Measurements from ENCODE around the gene MCUB. TPM values are rescaled to one million over a fixed set of nuclear protein-coding genes. Genes with fewer than 3 reads are reported as not detected.

Gene MCUB
- total and polyA plus RNA-seq, 2 donors (not counting 1 experiment from before 2014, with no cell fraction given): 19.0 to 20.6 TPM

- Histone ChIP-seq H3K4me2 (ENCODE audit: extremely low read depth, insufficient read depth, low read length) (no peak overlapping the region), H3K27me3 (ENCODE audit: control insufficient read depth, insufficient read depth, low read length) (no peaks in the 10 kb centered on the region), H3K27ac (ENCODE audit: insufficient read depth, low read length) (no peak overlapping the region), H3K4me3 (replicated peaks in 1 of 4; ENCODE audit: control extremely low read depth in 1 of 4, insufficient read depth in 1 of 4, low read depth in 3 of 4, low read length in 4 of 4) (no peak overlapping the region), H3K4me1 (ENCODE audit: control insufficient read depth, extremely low read depth, insufficient read depth, low read length) (no peaks in the 10 kb centered on the region), H4K20me1 (ENCODE audit: control insufficient read depth, extremely low read depth, insufficient read depth, low read length) (no peaks in the 10 kb centered on the region), H2AFZ (ENCODE audit: low read length) (no peak overlapping the region), H3K9ac (ENCODE audit: insufficient read depth, low read length) (no peak overlapping the region), H3K9me3 (ENCODE audit: control insufficient read depth, insufficient read depth, low read depth, low read length) (no peaks in the 10 kb centered on the region), H3K79me2 (ENCODE audit: control insufficient read depth, insufficient read depth, low read length) (no peaks in the 10 kb centered on the region), H3K36me3 (ENCODE audit: control insufficient read depth, insufficient read depth, low read length) (no peaks in the 10 kb centered on the region)
- peak in 1 of 2 donors; percentile 6 for DNase-seq (ENCODE audit: low read depth in 2 of 2)
- TF ChIP-seq EZH2 (IDR thresholded peaks at IDR 0.05; ENCODE audit: low read length, missing control alignments): no peak
- no peak for TF ChIP-seq CTCF (conservative IDR thresholded peaks at IDR 0.05 in 1 of 2, IDR thresholded peaks at IDR 0.05 in 1 of 2; ENCODE audit: low read depth in 1 of 2, low read length in 2 of 2)
Measured at GRCh38 chr4:109614466-109614865, 54.4 kb downstream of the MCUB start.

DNA sequence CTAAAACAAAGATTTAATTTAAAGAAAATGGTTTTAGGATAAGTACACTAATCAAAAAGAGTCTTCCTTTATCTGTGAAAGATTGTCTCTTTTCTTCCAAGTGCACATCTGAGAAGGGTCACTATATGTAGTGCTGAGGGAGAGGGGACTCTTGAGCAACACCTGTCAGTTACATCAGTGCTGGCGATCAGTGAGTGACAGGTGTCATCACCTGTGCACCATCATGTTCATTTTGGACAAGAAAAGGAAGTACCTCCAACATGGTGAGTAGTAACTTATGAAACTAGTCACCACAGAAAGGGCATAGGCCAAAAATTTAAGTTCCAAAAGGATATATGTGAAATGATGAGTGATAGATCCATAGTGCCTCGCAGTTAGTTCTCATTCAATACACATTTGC lies 55.7 kb downstream of the MCUB start:
- H3K9me3 ChIP-seq (ENCODE audit: control insufficient read depth, insufficient read depth, low read depth, low read length): no peaks in the 10 kb centered on the region
- no peaks in the 10 kb centered on the region for H3K79me2 ChIP-seq (ENCODE audit: control insufficient read depth, insufficient read depth, low read length)
- H3K36me3 ChIP-seq (ENCODE audit: control insufficient read depth, insufficient read depth, low read length): no peaks in the 10 kb centered on the region

DNA sequence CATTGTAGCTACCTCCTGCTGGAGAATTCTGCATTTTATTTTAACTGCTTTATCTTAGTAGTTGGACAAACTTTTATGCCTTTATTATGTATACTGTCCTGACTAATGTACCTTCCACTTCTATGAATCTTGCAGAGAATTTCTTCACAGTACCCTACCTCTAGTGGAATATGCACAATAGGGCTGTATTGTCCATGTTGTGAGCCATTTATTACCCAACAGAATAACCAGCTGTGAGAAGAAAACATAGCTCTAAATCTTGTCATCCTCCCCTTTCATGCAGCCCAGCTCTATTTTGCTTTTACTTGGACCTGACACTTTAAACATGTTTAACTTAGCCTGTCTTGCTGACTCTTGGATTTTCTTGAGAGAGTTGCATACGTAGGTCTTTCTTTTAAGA lies 56.2 kb downstream of the MCUB start:
- H2AFZ ChIP-seq (ENCODE audit: low read length): no peak overlapping the region
- TF ChIP-seq EZH2 (IDR thresholded peaks at IDR 0.05; ENCODE audit: low read length, missing control alignments) (no peak), CTCF (conservative IDR thresholded peaks at IDR 0.05 in 1 of 2, IDR thresholded peaks at IDR 0.05 in 1 of 2; ENCODE audit: low read depth in 1 of 2, low read length in 2 of 2) (no peak)
- H3K4me3 ChIP-seq (replicated peaks in 1 of 4; ENCODE audit: control extremely low read depth in 1 of 4, insufficient read depth in 1 of 4, low read depth in 3 of 4, low read length in 4 of 4): no peak overlapping the region
- no peaks in the 10 kb centered on the region for H3K27me3 ChIP-seq (ENCODE audit: control insufficient read depth, insufficient read depth, low read length)
- no peaks in the 10 kb centered on the region for H3K79me2 ChIP-seq (ENCODE audit: control insufficient read depth, insufficient read depth, low read length)
- H4K20me1 ChIP-seq (ENCODE audit: control insufficient read depth, extremely low read depth, insufficient read depth, low read length): no peaks in the 10 kb centered on the region
- no peaks in the 10 kb centered on the region for H3K9me3 ChIP-seq (ENCODE audit: control insufficient read depth, insufficient read depth, low read depth, low read length)
- no peak overlapping the region for H3K27ac ChIP-seq (ENCODE audit: insufficient read depth, low read length)
- H3K4me2 ChIP-seq (ENCODE audit: extremely low read depth, insufficient read depth, low read length): no peak overlapping the region
- H3K36me3 ChIP-seq (ENCODE audit: control insufficient read depth, insufficient read depth, low read length): no peaks in the 10 kb centered on the region
- DNase-seq (ENCODE audit: low read depth in 2 of 2): no peak
- H3K4me1 ChIP-seq (ENCODE audit: control insufficient read depth, extremely low read depth, insufficient read depth, low read length): no peaks in the 10 kb centered on the region
- H3K9ac ChIP-seq (ENCODE audit: insufficient read depth, low read length): no peak overlapping the region

More for the DNA sequence above, 55.7 kb downstream of the MCUB start:
- TF ChIP-seq CTCF (conservative IDR thresholded peaks at IDR 0.05 in 1 of 2, IDR thresholded peaks at IDR 0.05 in 1 of 2; ENCODE audit: low read depth in 1 of 2, low read length in 2 of 2): no peak
- Histone ChIP-seq H2AFZ (ENCODE audit: low read length) (no peak overlapping the region), H3K9ac (ENCODE audit: insufficient read depth, low read length) (no peak overlapping the region), H3K27ac (ENCODE audit: insufficient read depth, low read length) (no peak overlapping the region), H4K20me1 (ENCODE audit: control insufficient read depth, extremely low read depth, insufficient read depth, low read length) (no peaks in the 10 kb centered on the region), H3K4me3 (replicated peaks in 1 of 4; ENCODE audit: control extremely low read depth in 1 of 4, insufficient read depth in 1 of 4, low read depth in 3 of 4, low read length in 4 of 4) (no peak overlapping the region), H3K4me2 (ENCODE audit: extremely low read depth, insufficient read depth, low read length) (no peak overlapping the region), H3K4me1 (ENCODE audit: control insufficient read depth, extremely low read depth, insufficient read depth, low read length) (no peaks in the 10 kb centered on the region), H3K27me3 (ENCODE audit: control insufficient read depth, insufficient read depth, low read length) (no peaks in the 10 kb centered on the region)
- no peak for DNase-seq (ENCODE audit: low read depth in 2 of 2)

All from fibroblast of lung (primary cell).